HG02798 (cell line): ENCODE results near the gene AHDC1.

Experiments used
- ATAC-seq: cut with Tn5 transposase; IDR thresholded peaks from one replicate; pipeline ENCODE4 v1.9.1; 2021; ENCODE audit warnings: mild to moderate bottlenecking; ENCODE audit not compliant: unreplicated experiment, poor library complexity

AHDC1 gene

DNA sequence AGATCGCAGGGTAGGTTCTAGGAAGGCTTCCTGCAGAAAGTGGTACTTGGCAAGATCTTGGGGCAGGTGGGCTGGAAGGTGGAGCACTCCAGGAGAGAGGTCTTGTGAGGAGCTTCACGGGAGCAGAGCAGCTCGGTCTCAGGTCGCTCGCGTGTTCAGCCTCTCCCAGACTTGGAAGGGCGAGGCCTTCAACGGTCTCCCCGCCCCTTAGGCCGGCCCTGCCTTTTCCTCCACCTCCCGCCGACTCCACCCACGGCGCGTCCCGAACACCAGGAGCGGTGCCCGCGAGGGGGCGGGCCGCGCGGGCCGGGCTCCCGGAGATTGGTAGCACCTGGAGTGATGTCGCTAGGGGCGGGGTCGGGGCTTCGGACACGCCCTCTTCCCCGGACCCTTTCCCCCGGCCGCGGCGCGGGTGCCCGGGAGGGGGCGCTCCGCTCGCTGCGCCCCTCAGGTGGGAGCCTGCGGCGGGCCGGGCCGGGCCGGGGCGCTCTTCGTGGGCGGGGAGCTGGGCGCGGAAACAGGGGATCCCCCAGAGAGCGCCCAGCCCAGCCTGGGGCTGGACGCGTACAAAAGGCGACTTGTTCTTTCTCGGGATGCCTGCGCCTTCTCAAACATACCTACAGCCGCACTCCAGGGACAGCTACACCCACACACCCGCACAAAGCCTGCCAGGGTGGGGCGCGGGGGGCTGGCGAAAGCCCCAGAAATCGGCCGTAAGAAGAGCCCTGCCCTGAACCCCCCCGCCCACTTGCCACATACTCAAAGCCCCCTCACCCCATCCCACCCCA lies 35.5 kb downstream of the AHDC1 start:
- ATAC-seq, result peak; percentile 94

GRCh38 chr1:27567971-27568299 lies 36.0 kb downstream of the AHDC1 start:
- ATAC-seq, result peak; percentile 2

DNA sequence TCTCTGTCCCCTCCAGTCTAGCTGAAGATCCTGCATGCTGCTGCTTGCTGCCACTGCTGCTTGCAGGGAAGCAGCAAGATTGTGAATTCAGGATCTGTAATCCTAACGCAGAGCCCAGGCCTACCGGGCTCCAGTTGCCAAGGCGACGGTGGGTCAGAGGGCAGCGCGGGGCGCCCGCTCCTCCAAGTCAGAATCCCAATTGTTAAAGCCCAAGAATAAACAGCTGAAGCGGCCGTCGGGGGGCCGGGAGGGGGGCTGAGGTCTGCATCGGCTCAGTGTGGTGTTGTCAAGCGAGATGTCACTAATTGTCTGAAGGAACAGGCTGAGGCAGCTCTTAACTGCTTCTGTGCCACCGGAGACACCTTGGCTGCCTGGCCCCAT lies 36.8 kb downstream of the AHDC1 start:
- ATAC-seq, result no peak

DNA sequence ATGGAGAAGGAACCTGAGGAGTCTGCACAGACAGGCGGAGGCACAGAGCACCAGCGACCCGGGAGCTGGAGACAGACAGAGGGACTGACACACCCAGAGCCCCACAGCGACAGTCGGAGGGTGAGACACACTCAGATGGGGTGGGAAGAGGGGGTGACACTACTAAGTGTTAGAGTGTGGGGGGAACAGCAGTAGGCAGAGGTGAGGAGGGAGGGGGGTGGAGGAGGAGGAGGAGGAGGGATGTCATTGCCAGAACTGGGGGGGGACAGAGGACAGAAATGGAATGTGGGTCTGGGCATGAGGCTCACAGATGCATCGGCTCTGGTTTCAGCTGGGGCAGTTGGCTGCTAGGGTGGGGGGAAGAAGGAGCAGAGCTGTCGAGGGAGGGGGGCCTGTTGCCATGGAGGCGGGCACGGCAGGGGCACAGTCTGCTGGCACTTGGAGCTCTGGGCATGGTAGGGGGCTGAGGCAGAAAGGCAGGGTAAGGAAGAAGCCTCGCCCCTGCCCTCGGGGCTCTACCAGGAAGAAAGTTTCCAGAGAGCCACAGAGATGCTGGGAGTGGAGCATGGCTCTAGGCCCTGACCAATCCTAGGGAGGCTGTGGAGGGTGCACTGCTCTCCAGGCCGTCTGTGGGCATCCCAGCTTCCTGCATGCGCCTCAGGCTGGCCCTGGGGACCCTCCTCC lies 37.3 kb downstream of the AHDC1 start:
- no peak for ATAC-seq

DNA sequence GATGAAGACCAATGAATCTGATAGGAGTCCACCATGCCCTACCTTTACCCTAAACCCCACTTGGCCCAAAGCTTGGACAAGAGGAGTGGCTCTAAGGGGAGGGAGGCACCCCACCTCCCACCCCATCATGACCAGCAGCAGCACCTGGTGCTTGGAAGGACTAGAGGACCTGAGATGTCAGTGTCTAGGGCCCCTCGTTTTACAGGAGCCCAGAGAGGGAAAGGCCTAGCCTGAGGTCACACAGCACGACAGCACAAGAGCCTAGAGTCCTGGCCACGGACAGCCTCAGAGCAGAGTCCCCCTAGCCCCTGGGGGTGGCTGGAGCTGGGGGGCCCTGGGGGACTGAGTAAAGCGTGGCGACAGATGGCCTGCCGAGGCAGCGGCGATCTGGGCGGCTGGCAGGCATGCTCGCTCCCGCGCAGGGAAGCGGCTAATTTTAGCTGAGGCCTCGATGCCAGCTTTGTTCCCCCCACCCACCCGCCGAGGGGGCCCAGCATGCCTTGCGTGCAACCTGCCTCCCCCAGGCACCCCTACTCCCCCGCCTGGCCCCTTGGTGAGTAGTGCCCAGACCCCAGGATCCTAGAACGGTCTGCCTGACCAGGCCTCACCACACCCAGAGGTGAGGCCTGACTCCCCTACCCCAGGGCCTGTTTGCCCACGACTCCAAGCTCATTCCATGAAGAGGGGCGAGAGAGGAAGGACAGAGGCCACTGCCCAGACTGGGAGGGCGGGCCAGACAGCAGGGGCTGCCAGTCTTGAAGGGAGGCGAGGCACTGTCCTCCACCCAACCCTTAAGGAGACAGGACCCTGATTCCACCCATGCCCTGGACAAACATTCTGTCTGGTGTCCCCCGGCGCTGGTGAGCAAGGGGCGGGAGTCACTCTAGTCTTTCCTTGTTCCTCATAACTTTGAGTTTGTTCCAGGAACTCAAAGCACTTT lies 39.0 kb downstream of the AHDC1 start:
- no peak for ATAC-seq

DNA sequence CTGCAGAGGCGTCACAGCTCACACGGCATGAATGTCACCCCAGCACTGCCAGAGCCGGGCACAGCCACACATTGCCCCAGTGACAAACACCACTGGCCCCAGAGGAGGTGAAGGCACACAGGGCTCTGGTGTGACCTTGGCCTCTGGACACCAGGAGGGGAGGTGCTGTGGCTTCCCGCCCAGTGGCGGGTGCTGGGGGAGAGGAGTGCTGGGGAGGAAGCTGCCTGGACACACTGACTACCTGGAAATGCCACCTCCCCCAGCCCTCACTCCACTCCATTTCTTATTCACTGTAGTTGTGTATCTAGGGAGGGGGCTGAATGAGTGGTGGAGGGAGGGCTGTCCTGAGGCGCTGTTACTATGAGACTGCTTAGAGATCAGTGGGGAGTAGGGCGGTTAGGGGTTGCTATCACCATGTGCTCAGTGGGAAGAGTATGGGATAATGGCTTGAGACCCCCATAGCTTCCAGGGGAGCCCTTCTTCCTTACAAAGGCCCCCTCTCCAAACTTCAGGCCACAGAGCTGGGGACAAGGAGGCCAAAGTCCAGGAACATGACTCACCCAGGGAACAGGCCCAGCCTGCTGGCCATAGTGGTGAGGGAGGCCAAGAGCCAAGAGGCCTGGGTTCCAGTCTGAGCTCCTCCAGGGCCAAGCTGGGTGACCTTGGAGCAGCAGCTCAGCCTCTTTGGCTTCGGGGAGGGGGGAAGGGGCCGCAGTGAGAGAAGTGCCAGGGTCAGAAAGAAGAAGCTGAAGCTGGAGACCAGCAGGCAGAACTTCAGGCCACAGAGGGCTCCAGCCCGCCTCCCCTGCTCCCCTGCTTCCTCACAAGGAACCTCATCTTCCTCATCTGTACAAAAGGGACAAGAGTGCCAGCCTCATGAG lies 40.1 kb downstream of the AHDC1 start:
- no peak for ATAC-seq

GRCh38 chr1:27563341-27563590 lies 40.7 kb downstream of the AHDC1 start:
- no peak for ATAC-seq

- no peak for ATAC-seq
Measured at GRCh38 chr1:27562534-27563340, 41.2 kb downstream of the AHDC1 start.

DNA sequence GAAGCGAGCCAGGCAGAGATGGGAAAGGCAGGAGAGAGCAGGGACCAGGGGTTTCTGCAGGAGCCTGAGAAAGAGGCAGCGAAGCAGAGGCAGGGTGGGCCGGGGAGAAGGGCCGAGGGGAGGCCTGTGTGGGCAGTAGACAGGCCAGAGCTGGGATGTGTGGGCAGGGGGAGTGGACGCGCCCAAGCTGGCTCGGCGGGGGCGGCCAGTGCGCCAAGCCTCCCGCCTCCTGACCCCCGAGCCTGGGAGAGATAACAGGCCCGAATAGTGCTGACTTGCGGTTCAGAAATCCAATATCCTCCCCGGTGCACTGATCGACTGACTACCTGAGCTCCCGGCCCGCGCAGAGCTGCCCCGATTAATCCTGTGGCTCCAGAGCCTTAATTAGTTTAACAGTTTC lies 41.9 kb downstream of the AHDC1 start:
- no peak for ATAC-seq

DNA sequence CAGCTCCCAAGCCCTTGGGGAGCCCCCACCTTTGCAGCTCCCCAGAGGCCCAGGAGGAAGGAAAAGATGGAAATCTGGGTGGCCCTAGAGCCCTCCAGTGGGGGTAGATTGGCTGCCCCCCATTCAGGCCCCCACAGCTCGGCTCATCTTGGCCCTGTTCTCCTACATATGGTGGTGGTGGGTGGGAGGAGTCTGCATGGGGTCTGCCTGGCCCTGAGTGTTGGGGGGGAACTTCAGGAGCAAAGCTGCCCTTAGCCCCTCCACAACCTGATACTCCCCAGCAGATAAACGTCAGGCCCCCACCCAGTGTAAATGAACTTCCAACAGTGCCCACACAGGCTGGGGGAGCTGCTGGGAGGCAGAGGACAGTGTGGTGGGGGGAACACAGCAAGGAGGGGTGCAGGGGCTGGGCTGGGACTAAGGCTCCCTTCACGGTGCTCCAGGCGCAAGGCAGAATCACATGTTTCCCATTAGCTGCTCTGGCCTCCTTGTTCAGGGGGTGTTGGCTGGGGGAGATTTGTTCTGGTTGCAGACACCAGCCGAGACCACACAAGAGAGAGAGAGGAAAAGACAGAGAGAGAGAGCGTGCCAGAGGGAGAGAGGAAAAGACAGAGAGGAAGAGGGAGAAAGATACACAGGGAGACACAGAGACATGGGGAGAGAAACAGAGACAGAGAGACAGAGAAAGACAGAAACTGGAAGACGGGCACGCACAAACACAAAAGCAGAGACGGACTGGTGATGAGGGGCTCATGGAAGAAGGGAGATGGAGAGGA lies 42.6 kb downstream of the AHDC1 start:
- no peak for ATAC-seq

DNA sequence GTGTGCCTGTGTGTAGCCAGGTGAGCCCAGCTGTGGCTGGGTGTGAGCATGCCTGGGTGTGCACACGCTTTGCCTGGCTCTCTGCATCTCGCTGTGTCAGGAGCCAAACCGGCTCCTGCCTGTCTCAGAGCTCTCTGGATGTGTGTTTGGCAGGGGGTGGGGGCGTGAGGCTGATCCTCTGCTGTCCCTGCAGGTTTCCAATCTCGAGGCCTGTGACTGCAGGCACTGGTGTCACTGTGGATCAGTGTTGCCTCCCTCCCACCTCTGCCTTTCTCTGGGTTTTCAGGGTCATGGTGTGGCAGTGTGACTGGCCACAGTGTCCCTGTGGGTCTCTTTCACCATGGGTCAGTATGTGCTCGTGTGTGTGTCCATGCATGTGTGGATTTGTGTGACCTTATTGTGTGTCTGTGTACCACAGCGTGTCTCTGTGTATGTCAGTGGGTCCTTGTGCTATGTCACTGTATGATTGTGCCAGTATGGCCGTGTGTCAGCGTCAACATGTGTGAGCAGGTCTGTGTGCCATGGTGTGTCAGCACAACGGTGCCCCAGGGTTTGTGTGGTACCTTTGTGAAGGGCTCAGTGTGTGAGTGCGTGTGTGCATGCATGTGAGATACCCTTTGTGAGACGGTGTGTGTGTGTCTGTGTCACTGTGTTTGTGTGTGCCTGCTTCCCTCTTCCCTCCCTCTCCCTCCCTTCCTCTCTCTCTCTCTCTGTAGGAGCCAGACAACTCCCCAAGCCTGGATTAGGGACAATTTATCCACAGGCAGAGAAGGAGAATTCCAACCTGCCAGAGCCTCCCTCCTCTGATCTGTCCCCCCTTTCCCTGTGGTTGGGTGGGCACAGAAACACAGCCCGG lies 43.4 kb downstream of the AHDC1 start:
- no peak for ATAC-seq

DNA sequence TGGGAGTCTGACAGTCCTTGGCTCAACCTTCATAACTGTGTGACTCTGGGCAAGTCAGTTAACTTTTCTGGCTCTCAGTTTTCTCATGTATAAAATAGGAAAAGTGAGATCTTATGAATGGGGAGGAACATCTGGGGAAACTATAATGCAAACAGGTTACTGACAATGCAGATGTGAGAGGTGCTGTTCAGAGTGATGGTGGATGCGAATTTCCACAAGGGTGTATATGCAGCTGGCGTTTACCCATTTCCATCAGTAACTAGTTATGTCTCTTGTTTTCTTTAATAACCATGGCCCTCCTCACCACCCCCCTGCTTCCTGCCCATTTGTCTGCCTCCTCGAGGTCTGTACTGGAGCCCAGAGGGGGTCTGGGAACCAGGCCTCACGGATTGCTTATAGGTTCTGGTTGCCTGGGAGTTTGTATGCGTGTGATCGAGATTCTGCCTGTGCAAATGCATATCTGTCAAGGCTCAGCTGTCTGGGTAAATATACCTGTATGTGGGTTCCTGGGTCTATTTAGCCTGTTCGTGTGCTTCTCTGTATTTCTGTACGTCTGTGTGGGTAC lies 44.4 kb downstream of the AHDC1 start:
- no peak for ATAC-seq

- ATAC-seq, result no peak
Measured at GRCh38 chr1:27557596-27558340, 46.2 kb downstream of the AHDC1 start.

- ATAC-seq, result peak; percentile 56
Measured at GRCh38 chr1:27556781-27557595, 47.0 kb downstream of the AHDC1 start.

GRCh38 chr1:27556435-27556780 lies 47.5 kb downstream of the AHDC1 start:
- no peak for ATAC-seq

DNA sequence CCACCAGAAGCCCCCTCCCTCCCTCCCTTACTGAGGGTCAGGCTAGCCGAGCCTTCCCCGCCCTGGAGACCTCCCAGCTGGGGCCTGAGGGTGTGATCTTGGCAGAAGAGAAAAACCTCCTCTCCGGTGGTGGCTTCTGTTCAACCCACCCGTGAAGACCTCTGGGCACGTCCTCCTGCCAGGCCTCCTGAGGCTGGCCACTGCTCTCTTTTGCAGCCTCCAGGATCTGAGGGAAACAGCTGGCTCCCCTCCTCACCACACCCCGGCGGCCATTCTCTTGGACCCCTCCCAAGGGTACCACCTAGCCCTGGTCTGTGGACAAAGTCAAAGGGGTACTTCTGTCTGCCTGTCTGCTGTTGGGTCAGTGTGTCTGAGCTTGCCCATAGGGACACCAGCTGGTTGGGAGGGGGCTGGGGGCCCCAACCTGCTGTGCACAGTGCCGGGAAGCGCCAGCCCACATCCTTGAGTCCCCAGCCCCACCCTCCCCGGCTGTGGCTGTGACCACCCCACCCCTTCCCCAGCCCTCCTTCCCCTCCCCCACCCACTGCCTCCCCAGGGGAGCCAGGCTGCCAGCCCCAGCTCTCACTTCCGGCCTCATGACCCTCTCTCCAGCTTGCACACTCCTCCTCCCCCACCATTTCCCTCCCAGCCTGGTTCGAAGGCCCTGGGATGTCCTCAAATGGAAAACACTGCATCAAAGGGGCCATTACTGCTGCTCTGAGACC lies 48.1 kb downstream of the AHDC1 start:
- ATAC-seq, result no peak
